Measurements from ENCODE around the gene GRIA3.
"Not testable (repeated sequence)": the region's sequence is repeated elsewhere in the genome, so short reads cannot be mapped to it uniquely, and the experiment has no call there.

The GRIA3 gene

DNA sequence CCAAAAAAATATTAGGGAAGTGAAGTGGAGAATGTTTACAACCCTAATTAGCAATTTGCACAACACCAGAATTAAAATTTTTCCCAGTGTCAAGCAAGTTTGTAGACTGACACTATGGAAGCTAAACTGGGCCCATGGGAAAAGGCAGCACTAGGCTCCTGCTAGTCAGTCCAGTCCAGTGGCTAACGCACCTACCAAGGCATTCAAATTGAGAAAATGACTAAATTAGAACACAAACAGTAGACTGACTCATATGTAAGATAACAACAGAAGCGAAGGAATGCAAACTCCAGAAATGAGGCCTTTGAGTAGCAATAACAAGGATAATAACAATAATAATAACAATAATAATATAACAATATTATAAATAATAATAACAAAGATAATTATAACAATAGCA, 90.7 kb downstream of the GRIA3 start:
- no peak for DNase-seq (ENCODE audit: low read depth)

DNA sequence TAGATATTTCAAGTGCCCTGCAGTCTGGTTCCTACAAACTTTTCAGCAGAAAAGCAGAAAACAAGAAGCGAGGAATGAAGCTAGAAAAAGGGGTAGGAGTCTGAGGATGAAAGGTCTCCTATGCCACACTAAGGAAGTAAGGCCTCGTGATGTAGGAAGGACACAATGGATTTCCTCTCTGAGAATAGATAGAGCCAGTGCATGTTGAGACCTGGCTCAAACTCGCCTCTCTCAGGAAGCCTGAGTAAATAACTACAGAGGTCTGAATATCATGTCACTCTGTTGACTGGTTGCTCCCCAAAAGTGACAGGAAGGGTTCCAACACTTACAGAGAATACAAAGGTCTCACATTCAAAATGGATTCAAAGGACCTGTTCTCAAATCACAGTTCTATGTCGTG, 93.3 kb downstream of the GRIA3 start:
- no peak for DNase-seq (ENCODE audit: low read depth)

DNA sequence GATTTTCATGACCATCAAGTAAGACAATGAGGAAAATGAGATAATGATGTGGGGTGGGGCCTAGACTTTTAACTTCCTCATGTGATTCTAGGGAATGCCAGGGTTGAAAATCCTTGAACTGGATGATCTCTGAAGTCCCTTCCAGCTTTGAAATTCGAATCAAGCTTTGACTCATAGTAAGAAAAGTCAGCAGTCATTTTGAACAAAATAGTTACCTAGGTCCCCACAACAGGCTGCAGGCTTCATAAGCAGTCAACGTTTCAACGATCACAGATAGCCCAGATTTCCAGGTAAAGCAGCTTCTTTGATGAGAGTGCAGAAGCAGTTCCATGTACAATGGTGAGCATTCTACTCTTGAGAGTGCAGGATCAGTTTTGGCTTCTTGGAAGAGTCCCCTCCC, 93.7 kb downstream of the GRIA3 start:
- no peak for DNase-seq (ENCODE audit: low read depth)

DNA sequence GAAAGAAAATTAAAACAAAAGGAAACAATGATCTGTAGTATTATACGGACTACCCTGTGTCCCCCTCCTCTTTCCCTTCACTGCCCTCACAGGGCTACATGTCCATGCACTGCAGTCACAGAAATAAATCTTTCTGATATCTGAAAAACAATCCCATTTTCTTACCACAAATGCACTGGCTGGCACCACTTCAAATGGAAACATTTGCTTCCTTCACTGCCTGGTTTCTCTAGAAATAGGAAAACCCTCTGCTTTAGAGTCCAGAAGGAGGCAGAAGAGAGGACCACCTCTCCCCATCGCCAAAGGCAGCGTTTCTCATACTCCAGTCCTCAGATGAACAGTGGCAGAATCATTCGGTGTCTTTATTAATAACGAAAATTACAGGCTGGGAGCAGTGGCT, 98.2 kb downstream of the GRIA3 start:
- DNase-seq (ENCODE audit: low read depth), result no peak

DNA sequence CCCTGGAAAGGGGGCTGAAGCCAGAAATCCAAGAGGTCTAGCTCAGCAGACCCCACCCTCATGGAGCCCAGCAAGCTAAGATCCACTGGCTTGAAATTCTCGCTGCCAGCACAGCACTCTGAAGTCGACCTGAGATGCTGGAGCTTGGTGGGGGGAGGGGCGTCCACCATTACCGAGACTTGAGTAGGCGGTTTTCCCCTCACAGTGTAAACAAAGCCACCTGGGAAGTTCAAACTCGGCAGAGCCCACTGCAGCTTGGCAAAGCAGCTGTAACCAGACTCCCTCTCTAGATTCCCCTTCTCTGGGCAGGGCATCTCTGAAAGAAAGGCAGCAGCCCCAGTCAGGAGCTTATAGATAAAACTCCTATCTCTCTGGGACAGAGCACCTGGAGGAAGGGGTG, 99.3 kb downstream of the GRIA3 start:
- not testable (repeated sequence) for DNase-seq (ENCODE audit: low read depth)

DNA sequence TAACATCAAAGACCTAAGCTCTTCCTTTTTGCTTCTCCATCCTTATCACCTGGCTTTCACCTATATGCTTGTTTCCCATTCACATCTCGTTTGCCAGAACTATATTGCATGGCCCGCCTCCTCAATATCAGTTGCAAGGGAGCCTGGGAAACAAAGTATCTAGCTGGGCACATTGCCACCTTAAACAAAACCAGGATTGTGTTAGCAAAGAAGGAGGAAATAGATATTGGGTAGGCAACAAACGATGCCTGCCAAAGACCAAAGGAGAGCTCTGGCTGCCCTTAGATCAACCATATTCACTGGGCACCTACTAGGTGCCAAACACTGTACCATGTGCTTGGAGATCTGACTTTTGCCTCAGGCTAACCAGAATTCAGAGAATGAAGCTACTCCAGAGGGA, 107.5 kb downstream of the GRIA3 start:
- DNase-seq (ENCODE audit: low read depth), result no peak

DNA sequence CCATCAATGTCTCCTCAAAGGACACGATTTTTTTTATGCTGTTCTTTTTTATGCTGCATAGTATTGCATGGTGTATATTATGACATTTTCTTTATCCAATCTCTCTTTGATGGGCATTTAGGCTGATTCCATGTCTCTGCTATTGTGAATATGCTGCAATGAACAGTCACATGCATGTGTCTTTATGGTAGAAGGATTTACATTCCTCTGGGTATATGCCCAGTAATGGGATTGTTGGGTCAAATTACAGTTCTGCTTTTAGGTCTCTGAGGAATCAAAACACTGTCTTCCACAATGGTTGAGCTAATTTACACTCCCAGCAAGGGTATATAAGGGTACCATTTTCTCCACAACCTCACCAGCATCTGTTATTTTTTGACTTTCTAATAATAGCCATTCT, 113.9 kb downstream of the GRIA3 start:
- DNase-seq (ENCODE audit: low read depth), result no peak

DNA sequence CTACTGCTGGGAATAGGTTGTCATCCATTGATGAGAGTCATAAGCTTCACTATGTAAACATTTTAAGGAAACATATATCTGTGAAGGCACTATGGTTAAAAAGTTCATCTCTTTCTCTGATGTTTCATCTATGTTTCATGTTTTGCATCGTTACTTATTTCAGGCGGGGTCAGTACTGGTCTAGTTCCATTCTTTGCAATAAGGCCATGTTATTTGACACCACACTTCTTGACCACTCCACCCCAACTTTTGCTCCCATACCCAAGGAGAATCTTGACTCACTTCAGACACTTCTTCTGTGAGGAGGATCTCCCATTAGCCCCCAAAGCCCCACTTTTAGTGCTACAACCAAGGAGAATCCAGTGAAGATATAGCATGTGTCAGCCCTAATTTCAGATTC, 119.4 kb downstream of the GRIA3 start:
- no peak for DNase-seq (ENCODE audit: low read depth)

DNA sequence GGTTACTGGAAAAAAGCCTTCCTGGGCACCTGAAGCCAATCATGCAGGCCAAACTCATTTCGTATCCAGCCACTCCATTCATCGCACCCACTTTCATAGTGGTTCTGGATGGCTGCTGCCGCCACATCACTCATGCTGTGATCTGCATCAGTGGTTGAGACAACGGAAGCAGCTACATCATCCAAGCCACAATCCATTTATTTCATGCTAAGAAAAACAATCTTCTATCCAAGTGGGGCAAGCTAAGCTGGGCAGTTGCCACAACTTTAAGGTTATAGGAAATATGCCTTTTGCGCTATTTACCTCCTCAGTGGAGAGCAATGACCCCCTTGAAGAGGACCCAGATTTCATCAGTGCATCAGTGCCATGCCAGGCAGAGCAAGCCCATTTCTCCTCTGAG, 124.6 kb downstream of the GRIA3 start:
- no peak for DNase-seq (ENCODE audit: low read depth)

DNA sequence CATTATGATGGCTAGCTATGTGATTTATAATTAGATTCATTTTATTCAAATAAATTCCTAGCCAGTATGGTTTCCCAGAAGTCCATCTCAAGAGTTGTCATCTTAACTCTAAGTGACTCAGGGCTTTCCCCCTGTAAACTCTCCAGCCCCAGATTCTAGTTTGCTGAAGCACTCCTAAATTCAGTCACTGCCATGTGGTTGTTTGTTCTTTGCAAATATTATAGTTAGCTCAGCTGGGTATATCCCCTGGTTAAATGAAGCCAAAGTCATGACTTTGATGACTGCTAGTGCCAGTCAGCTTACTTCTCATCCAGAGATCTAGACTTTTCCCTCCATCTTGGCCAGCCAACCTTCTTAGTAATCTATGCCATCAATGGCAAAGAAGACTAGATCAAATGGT, 126.0 kb downstream of the GRIA3 start:
- no peak for DNase-seq (ENCODE audit: low read depth)

DNA sequence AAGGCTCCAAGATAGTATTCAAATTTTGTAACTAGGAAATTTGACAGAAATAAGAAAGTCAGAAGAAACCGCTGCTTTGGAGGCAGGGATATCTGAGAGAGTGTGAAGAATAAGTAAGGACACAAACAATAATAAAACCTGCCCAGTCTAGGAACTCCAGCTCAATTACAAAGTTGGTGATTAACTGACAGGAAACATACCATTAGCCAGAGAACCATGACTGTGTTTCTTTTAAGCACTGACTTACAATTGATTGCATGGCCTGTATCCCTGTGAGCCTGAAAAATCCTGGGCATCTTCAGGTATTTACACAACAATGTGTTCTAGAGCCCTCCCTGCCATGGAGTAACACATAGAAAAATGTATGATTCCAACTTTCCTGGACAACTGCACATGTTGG, 127.4 kb downstream of the GRIA3 start:
- DNase-seq (ENCODE audit: low read depth), result no peak

DNA sequence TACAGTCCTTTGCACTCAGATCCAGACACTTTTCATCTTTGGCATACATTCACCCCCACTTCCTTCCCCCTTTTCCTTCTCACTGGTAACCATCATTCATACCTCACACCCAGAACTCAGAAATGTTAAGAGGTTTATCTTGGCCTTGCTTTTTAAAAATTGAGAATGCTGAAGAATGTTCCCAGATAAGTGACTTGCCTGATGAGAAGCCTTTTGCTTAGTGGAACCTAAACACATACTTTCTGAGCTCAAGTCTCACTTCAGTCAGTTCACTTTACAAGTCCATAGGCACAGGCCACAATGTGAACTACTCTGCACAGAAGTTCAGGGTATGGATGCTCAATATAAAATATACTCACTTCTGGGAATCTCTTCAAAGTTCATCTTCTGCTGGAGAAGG, 129.4 kb downstream of the GRIA3 start:
- DNase-seq (ENCODE audit: low read depth), result no peak

DNA sequence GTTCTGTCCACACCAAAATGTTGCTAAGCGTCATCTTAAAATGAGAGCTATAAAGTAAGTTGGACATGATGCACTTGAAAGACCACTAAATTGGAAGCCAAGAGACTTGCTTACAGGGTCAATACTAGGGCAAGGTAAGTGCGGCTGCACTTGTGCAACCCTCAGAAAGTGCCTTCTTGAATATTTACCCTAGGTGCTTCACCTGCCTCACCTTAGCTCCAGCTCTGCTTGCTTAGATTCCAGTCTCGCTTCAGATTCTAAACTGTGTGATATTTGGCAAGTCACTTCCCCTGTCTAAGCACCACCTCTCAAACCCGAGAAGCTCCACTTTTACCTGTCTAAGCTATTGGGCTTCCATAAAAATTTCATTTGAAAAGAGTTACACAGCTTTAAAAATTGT, 136.5 kb downstream of the GRIA3 start:
- no peak for DNase-seq (ENCODE audit: low read depth)

DNA sequence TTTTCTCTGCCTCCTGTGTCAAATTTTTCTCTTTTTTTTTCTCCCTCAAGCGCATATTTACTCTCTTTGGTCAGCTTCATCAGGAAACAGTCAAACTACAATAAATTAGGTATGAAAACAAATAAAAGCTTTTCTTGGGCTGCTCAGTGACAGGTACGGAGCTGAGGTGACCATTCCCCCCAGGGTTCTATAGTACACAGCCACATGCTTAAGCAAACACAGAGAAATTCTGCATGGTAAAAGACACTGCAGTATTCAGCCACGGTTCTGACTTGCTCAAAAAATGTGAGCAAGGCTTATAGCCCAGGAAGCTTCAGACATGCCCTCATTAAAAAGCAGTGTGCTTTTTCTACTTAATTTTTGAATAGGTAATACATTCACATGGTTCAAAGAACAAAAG, 138.5 kb downstream of the GRIA3 start:
- no peak for DNase-seq (ENCODE audit: low read depth)

DNA sequence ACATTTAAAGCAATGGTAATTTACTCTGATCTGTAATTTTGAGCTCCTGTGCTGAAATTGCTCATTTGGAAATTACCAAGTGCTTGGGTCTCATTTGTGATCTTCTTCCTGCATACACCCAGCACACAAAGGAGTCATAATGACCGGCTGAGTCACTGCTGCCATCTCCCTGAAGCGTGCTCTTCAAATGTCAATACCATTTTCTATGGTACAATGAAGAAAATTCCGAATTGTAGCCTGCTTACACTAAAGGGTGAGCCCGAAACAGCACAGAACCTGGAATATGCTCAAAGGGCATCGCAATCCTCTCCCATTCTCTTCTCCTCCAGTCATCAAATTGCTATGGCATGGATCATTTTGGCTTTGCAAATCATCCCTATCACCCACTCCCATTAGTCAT, 140.5 kb downstream of the GRIA3 start:
- DNase-seq (ENCODE audit: low read depth), result no peak

DNA sequence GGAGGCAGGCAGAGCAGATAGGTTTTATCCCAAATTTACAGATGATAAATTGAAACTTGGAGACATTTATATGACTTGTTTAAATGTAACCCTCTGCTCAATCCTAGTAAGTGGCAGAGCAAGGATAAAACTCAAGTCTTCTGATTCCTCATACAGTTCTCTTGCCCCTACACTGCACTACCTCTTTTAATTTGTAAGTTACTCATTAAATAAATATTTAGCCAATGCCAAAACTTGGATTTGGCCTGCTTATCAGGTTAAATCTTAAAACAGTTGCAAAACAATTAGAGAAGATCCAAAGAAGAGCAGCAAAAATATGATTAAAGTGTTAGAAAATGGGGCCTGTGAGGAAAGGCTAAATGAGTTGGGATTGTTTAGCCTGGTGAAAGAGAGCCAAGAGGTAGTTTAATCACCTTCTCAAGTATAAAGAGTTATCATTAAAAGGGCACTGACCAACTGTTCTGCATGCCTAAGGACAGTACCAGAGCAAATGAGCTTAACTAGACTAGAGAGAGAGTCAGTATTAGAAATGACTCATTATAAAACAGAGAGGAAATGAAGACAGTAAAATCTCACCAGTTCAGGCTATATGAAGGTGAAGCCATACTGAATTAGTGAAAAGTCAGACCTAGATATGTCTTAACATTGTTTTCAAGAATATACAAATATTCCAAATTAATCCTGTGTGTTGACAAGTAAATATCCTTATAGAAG, 146.3 kb downstream of the GRIA3 start:
- DNase-seq (ENCODE audit: low read depth), result no peak

DNA sequence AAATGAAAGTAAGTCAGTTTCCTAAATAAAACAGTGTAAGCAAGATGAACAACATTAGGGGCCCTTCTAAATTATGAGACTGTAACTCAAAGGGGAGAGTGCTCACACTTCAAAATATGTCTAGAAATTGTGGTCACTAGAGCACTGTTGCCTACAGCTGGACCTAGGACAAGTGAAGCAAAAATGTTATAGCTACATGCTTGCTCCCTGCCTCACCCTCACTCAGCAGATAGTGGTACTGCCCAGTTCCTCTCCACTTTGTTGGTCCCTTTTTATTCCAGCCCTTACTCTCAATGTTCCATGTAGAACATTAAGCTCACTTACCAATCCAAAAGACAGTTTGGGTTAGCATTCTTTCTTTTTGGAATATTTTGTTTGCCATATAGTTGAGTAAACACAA, 147.3 kb downstream of the GRIA3 start:
- DNase-seq (ENCODE audit: low read depth), result no peak

DNA sequence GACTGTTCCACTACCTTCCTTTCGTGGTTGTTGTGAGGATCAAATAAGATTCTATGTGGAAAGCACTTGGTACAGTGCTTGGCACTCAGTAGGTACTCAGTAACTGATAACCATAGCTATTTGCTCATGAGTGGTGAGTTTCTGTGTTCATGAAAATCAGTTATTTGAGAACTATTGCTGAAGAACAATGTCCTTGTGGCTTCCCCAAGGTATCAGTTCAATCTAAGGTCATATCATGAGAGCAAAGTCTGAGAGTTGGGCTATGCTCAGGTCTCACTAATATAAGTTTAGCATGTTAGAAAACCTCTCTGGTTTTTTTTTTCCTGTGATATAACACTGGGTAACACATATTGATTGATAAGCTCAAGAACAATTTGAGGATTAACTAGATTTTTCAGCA, 147.8 kb downstream of the GRIA3 start:
- no peak for DNase-seq (ENCODE audit: low read depth)

DNA sequence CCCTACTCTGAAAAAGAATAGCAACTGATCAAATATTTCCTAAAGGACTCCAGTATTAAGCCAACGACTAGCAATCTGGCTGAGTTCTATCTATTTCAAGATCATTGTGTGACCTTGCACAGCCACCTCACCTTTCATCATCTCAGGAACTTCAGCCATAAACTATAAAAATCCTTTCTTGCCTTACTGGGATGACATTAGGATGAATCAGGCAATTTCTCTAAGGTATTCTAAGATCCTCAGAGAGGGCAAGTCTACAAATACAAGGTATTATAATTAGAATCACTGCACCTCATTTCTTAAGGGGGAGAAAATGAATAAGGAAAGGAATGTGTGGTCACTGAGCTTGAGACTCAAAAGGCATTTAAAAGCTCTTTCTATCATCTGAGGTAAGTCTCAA, 152.6 kb downstream of the GRIA3 start:
- no peak for DNase-seq (ENCODE audit: low read depth)

DNA sequence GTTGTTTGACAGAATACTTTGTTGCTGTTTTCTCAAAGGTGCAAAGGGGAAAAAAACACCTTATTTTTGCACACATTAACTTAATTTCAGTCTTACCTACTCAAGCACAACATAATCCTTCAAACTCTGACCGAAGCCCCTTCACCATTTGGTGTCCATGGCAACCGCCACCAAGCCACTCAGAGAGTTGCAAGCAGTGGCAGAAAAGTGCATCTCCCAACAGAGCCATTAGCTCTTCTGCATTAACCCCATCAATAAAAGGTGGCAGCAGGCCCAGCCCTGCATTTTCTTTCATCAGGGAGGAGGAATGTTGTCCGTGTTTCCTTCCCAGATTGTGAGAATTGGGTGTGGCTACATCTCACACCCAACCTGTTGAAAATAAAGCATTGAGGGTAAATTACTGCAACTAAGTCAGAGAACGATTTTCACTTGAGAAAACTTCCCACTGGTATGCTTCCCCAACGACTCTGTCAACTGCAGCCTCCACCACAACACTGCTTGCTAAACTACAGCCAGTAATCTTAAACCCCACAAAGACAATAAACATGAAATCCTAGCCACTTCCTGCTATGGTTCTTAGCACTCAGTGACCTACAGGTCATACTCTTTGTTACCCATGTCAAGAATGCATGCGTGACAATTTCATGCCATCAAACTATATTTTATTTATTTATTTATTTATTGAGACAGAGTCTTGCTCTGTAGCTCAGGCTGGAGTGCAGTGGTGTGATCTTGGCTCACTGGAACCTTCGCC, 154.0 kb downstream of the GRIA3 start:
- DNase-seq (ENCODE audit: low read depth), result no peak

DNA sequence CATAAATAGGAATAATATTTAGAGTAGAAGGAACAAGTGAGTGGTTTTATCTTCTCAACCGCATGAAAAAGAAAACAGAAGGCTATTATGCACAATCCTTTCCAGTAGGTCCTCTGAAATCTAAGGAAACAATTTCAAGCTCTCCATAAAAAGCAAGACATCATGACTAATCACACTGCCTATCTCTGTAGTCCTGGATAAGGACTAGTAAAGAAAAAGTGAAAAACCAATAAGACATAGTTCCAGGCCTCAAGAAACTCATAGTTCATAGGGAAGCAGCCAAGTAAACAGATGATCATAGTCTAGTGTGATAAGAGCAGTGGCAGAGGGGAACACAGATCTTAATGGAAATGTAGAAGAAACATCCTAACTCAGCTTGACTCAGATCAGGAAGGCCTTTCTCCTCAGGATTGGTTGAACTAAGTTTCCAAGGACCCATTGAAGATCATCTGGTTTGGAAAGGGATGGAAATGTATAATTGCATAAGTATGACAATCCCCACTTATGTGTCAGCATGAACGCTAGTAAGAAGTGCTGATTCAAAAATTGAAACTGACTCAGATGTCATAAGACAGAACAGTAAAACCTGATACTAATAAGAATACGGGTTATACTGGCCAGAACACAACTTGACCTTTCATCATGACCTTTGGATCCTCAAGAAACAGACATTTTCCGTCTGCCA, 155.3 kb downstream of the GRIA3 start:
- peak; percentile 8 for DNase-seq (ENCODE audit: low read depth)

DNA sequence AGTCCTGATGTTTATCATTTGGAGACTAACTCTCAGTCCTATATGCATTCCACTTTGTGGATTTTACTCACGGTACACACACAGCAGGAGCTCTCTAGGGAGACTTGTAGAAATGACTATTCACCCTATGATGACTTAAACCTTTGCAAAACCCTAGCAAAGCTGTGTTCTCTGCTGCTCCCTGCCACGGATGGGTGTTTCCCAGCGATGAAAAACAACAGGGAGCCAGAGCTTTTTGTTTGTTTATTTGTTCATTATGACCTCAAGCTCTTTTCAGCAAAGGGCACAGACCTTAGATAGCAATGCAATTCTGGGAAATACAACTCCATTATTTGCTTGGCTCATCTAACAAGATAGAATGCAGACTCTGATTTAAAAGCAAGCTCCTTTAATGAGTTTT, 156.6 kb downstream of the GRIA3 start:
- no peak for DNase-seq (ENCODE audit: low read depth)

DNA sequence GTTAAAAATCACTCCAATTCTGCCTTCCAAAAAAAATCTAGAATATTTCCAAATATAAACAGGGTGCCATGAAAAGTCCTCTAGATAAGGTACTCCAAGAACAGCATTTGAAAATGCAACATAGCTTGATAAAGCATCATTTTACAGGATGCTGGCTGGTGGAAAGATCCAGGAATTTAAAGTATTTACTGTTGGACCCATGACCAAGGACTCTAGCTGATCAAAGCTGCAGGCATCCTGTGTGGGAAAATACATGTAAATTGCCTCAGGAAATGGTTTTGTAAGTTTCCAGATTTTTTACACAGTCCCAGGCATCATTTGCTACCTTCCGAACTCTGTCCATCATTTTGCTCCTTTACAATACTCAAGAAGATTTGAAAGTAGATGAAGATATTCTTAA, 164.4 kb downstream of the GRIA3 start:
- no peak for DNase-seq (ENCODE audit: low read depth)

All from iris pigment epithelial cell (primary cell).